Stimulated activated naive CD4-positive, alpha-beta T cell treated with Interleukin-2 at 50 U/mL for 16 hours (primary cell): Measurements from ENCODE around the gene SNRPE.
"Not testable (repeated sequence)": the region's sequence is repeated elsewhere in the genome, so short reads cannot be mapped to it uniquely, and the experiment has no call there.

Experiments
- DNase-seq: peaks from one replicate; lab custom pipeline; 2025; lab: John Stamatoyannopoulos, UW

Gene SNRPE

GRCh38 chr1:203861379-203862184 lies at the start of gene SNRPE:
SNRPE (plus strand) TSS chr1:203861599; CDS start chr1:203861660, 61 bp downstream.
- DNase-seq, result peak; percentile 94

GRCh38 chr1:203813581-203814341 lies 47.6 kb upstream of the SNRPE start:
- DNase-seq, result no peak

GRCh38 chr1:203818399-203818798 lies 43.0 kb upstream of the SNRPE start:
- no peak for DNase-seq

GRCh38 chr1:203823306-203823705 lies 38.1 kb upstream of the SNRPE start:
- no peak for DNase-seq

- DNase-seq, result no peak
These were observed 35.2 kb upstream of the SNRPE start for GRCh38 chr1:203826175-203826574.

GRCh38 chr1:203828002-203828401 lies 33.4 kb upstream of the SNRPE start:
- no peak for DNase-seq

- no peak for DNase-seq
These were observed 32.9 kb upstream of the SNRPE start for GRCh38 chr1:203828503-203828902.

- DNase-seq, result not testable (repeated sequence)
These were observed 32.2 kb upstream of the SNRPE start for GRCh38 chr1:203829247-203829646.

- DNase-seq, result no peak
These were observed 25.9 kb upstream of the SNRPE start for GRCh38 chr1:203835476-203835875.

GRCh38 chr1:203839081-203839480 lies 22.3 kb upstream of the SNRPE start:
- no peak for DNase-seq

- DNase-seq, result no peak
These were observed 21.1 kb upstream of the SNRPE start for GRCh38 chr1:203840208-203840808.

- DNase-seq, result no peak
These were observed 18.9 kb upstream of the SNRPE start for GRCh38 chr1:203842559-203842876.

- DNase-seq, result no peak
These were observed 18.0 kb upstream of the SNRPE start for GRCh38 chr1:203843435-203843834.

- DNase-seq, result not testable (repeated sequence)
These were observed 8.3 kb upstream of the SNRPE start for GRCh38 chr1:203853112-203853511.

GRCh38 chr1:203858055-203858454 lies 3.3 kb upstream of the SNRPE start:
- DNase-seq, result no peak

GRCh38 chr1:203858975-203859374 lies 2.4 kb upstream of the SNRPE start:
- DNase-seq, result no peak

- no peak for DNase-seq
These were observed 888 bp upstream of the SNRPE start for GRCh38 chr1:203860396-203861025.

- no peak for DNase-seq
These were observed 6.4 kb downstream of the SNRPE start for GRCh38 chr1:203867802-203868201.

GRCh38 chr1:203870245-203870644 lies 8.8 kb downstream of the SNRPE start:
- DNase-seq, result no peak

- DNase-seq, result no peak
These were observed 9.9 kb downstream of the SNRPE start for GRCh38 chr1:203871114-203871880.

- no peak for DNase-seq
These were observed 11.7 kb downstream of the SNRPE start for GRCh38 chr1:203873094-203873493.

GRCh38 chr1:203878422-203878821 lies 17.0 kb downstream of the SNRPE start:
- DNase-seq, result no peak
